DMS153 (cell line): ENCODE results near the gene FAP.
A peak's percentile ranks its signal among the peaks of the same experiment; 100 is the strongest.

Experiments
- DNase-seq: peaks from one replicate; lab custom pipeline; 2025; lab: John Stamatoyannopoulos, UW

The FAP gene

GRCh38 chr2:162185541-162186232 lies 57.6 kb downstream of the FAP start:
- DNase-seq = no peak

- peak; percentile 73 for DNase-seq
These were observed 58.3 kb downstream of the FAP start for GRCh38 chr2:162184821-162185450.

GRCh38 chr2:162184359-162184758 lies 58.9 kb downstream of the FAP start:
- no peak for DNase-seq

GRCh38 chr2:162182395-162182794 lies 60.9 kb downstream of the FAP start:
- DNase-seq = no peak

GRCh38 chr2:162177301-162177700 lies 65.9 kb downstream of the FAP start:
- no peak for DNase-seq

GRCh38 chr2:162175714-162176113 lies 67.5 kb downstream of the FAP start:
- DNase-seq = no peak

GRCh38 chr2:162174746-162175145 lies 68.5 kb downstream of the FAP start:
- DNase-seq = no peak

- DNase-seq = no peak
These were observed 70.4 kb downstream of the FAP start for GRCh38 chr2:162172802-162173370.

- DNase-seq = no peak
These were observed 76.5 kb downstream of the FAP start for GRCh38 chr2:162166745-162167144.

- no peak for DNase-seq
These were observed 77.1 kb downstream of the FAP start for GRCh38 chr2:162166174-162166573.

- no peak for DNase-seq
These were observed 78.4 kb downstream of the FAP start for GRCh38 chr2:162164802-162165201.

GRCh38 chr2:162159446-162159845 lies 83.8 kb downstream of the FAP start:
- DNase-seq = no peak

- DNase-seq = no peak
These were observed 87.1 kb downstream of the FAP start for GRCh38 chr2:162156149-162156548.

GRCh38 chr2:162155093-162155492 lies 88.2 kb downstream of the FAP start:
- DNase-seq = no peak

GRCh38 chr2:162153608-162154224 lies 89.5 kb downstream of the FAP start:
- DNase-seq = peak; percentile 50

GRCh38 chr2:162152147-162152546 lies 91.1 kb downstream of the FAP start, which contains the start of gene GCG:
Gene GCG (minus strand): TSS chr2:162152247. CDS start chr2:162149178, 3,069 bp downstream.
- DNase-seq = no peak

- no peak for DNase-seq
These were observed 93.3 kb downstream of the FAP start for GRCh38 chr2:162149940-162150339.

GRCh38 chr2:162149466-162149865 lies 93.8 kb downstream of the FAP start:
- no peak for DNase-seq

- no peak for DNase-seq
These were observed 94.3 kb downstream of the FAP start for GRCh38 chr2:162148956-162149355.

- no peak for DNase-seq
These were observed 99.3 kb downstream of the FAP start for GRCh38 chr2:162143969-162144368.

- no peak for DNase-seq
These were observed 104.9 kb downstream of the FAP start for GRCh38 chr2:162138310-162138709.

GRCh38 chr2:162127422-162127821 lies 115.8 kb downstream of the FAP start:
- no peak for DNase-seq

GRCh38 chr2:162126527-162126926 lies 116.7 kb downstream of the FAP start:
- DNase-seq = no peak
